ENCODE results near the gene CDKN2A. TPM values are rescaled to one million over a fixed set of nuclear protein-coding genes. Genes with fewer than 3 reads are reported as not detected.

CDKN2A gene
- total RNA-seq, 1 experiment from 2014 or later, result not detected

GRCh38 chr9:21931428-21931827, 62.8 kb downstream of the CDKN2A start:
- in situ Hi-C loops (cut with HindIII; ENCODE audit: low pct_unique_long_range_greater_than_20kb, low sequenced_read_pairs), result no loop called here
- no peak for DNase-seq (ENCODE audit: low read depth, low spot score)

DNA sequence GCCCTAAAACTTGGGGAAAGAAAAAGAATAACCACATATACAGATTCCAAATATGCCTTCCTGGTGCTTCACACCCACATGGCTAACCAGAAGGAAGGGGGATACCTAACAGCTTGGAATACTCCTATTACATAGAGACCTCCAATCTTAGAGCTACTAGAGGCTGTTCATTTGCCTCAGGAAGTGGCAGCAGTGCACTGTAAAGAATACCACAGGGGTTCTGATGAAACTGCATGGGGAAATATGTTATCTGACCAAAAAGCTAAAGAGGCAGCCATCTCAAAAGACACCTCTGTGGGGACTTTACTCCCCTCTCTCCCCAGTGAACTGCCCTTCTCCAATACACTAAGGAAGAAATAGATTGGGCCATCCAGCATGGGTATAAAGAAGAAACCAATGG, 66.4 kb downstream of the CDKN2A start:
- DNase-seq (ENCODE audit: low read depth, low spot score), result no peak
- in situ Hi-C loops (cut with HindIII; ENCODE audit: low pct_unique_long_range_greater_than_20kb, low sequenced_read_pairs), result no loop called here

DNA sequence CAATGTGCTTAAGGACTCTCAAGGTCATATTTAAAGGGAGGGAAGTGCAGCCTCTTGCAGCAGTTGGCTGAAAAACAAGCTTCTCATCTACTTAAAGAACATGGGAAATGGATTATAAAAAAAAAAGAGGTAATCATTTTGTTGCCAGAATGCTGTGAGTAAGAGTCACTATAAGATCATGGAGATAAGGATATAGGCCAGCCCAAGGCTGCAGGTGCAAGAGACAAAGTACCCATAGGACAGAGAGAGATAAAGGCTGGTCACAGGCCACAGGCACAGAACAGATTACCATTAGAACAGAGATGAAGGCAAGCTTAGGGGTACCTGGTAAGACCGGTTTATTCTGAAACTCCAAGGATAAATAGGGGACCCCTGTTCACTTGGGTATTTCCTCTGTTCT, 70.5 kb downstream of the CDKN2A start:
- in situ Hi-C loops (cut with HindIII; ENCODE audit: low pct_unique_long_range_greater_than_20kb, low sequenced_read_pairs), result no loop called here
- DNase-seq (ENCODE audit: low read depth, low spot score), result no peak

GRCh38 chr9:21919377-21920362, 74.5 kb downstream of the CDKN2A start:
- no peak for DNase-seq (ENCODE audit: low read depth, low spot score)
- in situ Hi-C loops (cut with HindIII; ENCODE audit: low pct_unique_long_range_greater_than_20kb, low sequenced_read_pairs), result no loop called here

Other genes starting within 250 kb of the CDKN2A start
- gene MTAP, start 191.8 kb downstream of the CDKN2A start, total RNA-seq (2014; rRNA removed; shearing (Covaris generic)), result not detected in 2 replicates
- gene CDKN2B-AS1, start 399 bp upstream of the CDKN2A start, total RNA-seq (2014; rRNA removed; shearing (Covaris generic)), result not detected in 2 replicates
- not detected in 2 replicates for gene CDKN2B, start 14.9 kb upstream of the CDKN2A start, total RNA-seq (2014; rRNA removed; shearing (Covaris generic))

Measured in SK-MEL-5 (cell line).